Stimulated activated CD4-positive, alpha-beta T cell treated with anti-CD3 and anti-CD28 coated beads, TNF-alpha, amount 100 ng/mL, for 48 hours (primary cell): ENCODE data around the gene LRP1B.

Source experiments
- DNase-seq, 3 donors: peaks; one replicate each; pipeline ENCODE4 v3.0.0-alpha.2; 2020; ENCODE audit warnings: low read depth in 3 of 3

The LRP1B gene

GRCh38 chr2:141515931-141516330, 614.9 kb downstream of the LRP1B start:
- DNase-seq, result no peak

- DNase-seq, result no peak
Measured at GRCh38 chr2:141513853-141514252, 617.0 kb downstream of the LRP1B start.

GRCh38 chr2:141508806-141509595, 621.8 kb downstream of the LRP1B start:
- DNase-seq, result no peak

GRCh38 chr2:141508086-141508752, 622.6 kb downstream of the LRP1B start:
- no peak for DNase-seq

GRCh38 chr2:141506135-141506534, 624.7 kb downstream of the LRP1B start:
- DNase-seq, result no peak

GRCh38 chr2:141501752-141502151, 629.1 kb downstream of the LRP1B start:
- DNase-seq, result no peak

- DNase-seq, result no peak
Measured at GRCh38 chr2:141499123-141499522, 631.7 kb downstream of the LRP1B start.

- DNase-seq, result no peak
Measured at GRCh38 chr2:141498561-141498960, 632.3 kb downstream of the LRP1B start.

GRCh38 chr2:141497272-141497671, 633.5 kb downstream of the LRP1B start:
- DNase-seq, result no peak

- DNase-seq, result no peak
Measured at GRCh38 chr2:141496810-141497209, 634.0 kb downstream of the LRP1B start.

GRCh38 chr2:141493936-141494335, 636.9 kb downstream of the LRP1B start:
- no peak for DNase-seq

GRCh38 chr2:141492816-141493215, 638.0 kb downstream of the LRP1B start:
- no peak for DNase-seq

- DNase-seq, result no peak
Measured at GRCh38 chr2:141490886-141491285, 639.9 kb downstream of the LRP1B start.

- DNase-seq, result no peak
Measured at GRCh38 chr2:141482697-141483096, 648.1 kb downstream of the LRP1B start.

- DNase-seq, result no peak
Measured at GRCh38 chr2:141475801-141476200, 655.0 kb downstream of the LRP1B start.

- DNase-seq, result no peak
Measured at GRCh38 chr2:141468761-141469160, 662.1 kb downstream of the LRP1B start.

GRCh38 chr2:141467331-141467730, 663.5 kb downstream of the LRP1B start:
- DNase-seq, result no peak

- DNase-seq, result no peak
Measured at GRCh38 chr2:141464995-141465394, 665.8 kb downstream of the LRP1B start.

GRCh38 chr2:141458351-141458750, 672.5 kb downstream of the LRP1B start:
- no peak for DNase-seq

- no peak for DNase-seq
Measured at GRCh38 chr2:141455877-141456276, 674.9 kb downstream of the LRP1B start.

GRCh38 chr2:141455211-141455826, 675.5 kb downstream of the LRP1B start:
- DNase-seq, result no peak

GRCh38 chr2:141440072-141440635, 690.7 kb downstream of the LRP1B start:
- DNase-seq, result no peak

- DNase-seq, result no peak
Measured at GRCh38 chr2:141439524-141439923, 691.3 kb downstream of the LRP1B start.
